Measurements from ENCODE around the gene CHPF. TPM values are rescaled to one million over a fixed set of nuclear protein-coding genes. Genes with fewer than 3 reads are reported as not detected.
A peak's percentile ranks its signal among the peaks of the same experiment; 100 is the strongest.

Gene CHPF
- total RNA-seq, 2 experiments from 2014 or later: 24.1 to 33.0 TPM

DNA sequence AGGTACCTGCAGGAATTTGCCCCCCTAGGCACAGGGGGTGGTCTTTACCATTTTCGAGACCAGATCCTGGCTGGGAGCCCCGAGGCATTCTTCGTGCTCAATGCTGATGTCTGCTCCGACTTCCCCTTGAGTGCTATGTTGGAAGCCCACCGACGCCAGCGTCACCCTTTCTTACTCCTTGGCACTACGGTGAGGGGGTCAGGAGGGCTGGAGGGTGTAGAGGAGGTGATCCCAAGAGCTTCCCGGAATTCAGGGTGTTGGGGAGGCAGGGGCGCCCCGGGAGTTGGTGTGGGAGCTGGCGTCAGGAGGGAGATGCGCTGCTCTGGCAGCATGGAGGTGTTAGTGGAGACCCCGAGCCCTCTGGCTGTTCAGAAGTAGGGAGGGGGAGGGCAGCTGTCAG lies 41.8 kb downstream of the CHPF start:
- no TSS peak for BruUV-seq (replicated peaks)
- Histone ChIP-seq H3K36me3 (ENCODE audit: insufficient read depth, low read length) (no peaks in the 10 kb centered on the region), H3K4me3 (ENCODE audit: low read depth, low read length, poor library complexity, severe bottlenecking) (no peak overlapping the region), H3K9me3 (ENCODE audit: low read length) (no peaks in the 10 kb centered on the region), H3K9me2 (ENCODE audit: insufficient read depth, low read length) (no peaks in the 10 kb centered on the region), H3K79me2 (ENCODE audit: insufficient read depth, low read depth, low read length) (no peaks in the 10 kb centered on the region), H2AFZ (ENCODE audit: low read length) (no peak overlapping the region), H3K4me2 (ENCODE audit: low read length) (no peak overlapping the region), H3K27ac (ENCODE audit: low read depth, low read length, poor library complexity, severe bottlenecking) (no peak overlapping the region), H3K4me1 (ENCODE audit: insufficient read depth, low read length, poor library complexity, severe bottlenecking) (peaks cover 15% of the 10 kb centered on the region), H4K20me1 (ENCODE audit: insufficient read depth, low read length) (no peaks in the 10 kb centered on the region)
- ChIA-PET POLR2A (no interaction called here), CTCF (ENCODE audit: unreplicated experiment) (no interaction called here)
- intact Hi-C loops (cut with micrococcal nuclease; ENCODE audit: unreplicated experiment): no loop called here
- no peak for DNase-seq (ENCODE audit: low spot score)
- TF ChIP-seq, protein P1, sequence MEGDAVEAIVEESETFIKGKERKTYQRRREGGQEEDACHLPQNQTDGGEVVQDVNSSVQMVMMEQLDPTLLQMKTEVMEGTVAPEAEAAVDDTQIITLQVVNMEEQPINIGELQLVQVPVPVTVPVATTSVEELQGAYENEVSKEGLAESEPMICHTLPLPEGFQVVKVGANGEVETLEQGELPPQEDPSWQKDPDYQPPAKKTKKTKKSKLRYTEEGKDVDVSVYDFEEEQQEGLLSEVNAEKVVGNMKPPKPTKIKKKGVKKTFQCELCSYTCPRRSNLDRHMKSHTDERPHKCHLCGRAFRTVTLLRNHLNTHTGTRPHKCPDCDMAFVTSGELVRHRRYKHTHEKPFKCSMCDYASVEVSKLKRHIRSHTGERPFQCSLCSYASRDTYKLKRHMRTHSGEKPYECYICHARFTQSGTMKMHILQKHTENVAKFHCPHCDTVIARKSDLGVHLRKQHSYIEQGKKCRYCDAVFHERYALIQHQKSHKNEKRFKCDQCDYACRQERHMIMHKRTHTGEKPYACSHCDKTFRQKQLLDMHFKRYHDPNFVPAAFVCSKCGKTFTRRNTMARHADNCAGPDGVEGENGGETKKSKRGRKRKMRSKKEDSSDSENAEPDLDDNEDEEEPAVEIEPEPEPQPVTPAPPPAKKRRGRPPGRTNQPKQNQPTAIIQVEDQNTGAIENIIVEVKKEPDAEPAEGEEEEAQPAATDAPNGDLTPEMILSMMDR (conservative IDR thresholded peaks at IDR 0.05; ENCODE audit: low read length): no peak
- TF ChIP-seq EZH2phosphoT487 (IDR thresholded peaks at IDR 0.05; ENCODE audit: borderline replicate concordance, low read depth, low read length): no peak

DNA sequence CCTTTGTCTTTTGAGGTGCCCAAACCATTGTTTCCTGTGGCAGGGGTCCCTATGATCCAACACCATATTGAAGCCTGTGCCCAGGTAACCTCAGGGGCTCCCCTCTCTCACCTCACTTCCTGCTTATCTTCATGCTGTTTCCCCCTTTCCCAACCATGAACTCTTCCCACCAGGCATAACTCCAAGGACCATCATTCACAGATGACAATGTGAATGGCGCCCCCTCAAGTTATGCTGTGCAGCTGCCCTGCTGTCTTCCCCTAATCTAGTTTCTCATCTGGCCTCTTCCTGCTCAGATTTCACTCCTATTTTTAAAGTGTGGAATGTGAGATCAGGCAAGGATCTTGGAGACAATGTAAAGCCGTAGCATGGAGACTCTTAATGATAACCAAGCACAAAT lies 43.5 kb downstream of the CHPF start:
- H3K4me3 ChIP-seq (ENCODE audit: low read depth, low read length, poor library complexity, severe bottlenecking): no peak overlapping the region
- H3K4me1 ChIP-seq (ENCODE audit: insufficient read depth, low read length, poor library complexity, severe bottlenecking): peaks cover 23% of the 10 kb centered on the region
- BruUV-seq (replicated peaks): no TSS peak
- H3K36me3 ChIP-seq (ENCODE audit: insufficient read depth, low read length): no peaks in the 10 kb centered on the region
- no peak overlapping the region for H2AFZ ChIP-seq (ENCODE audit: low read length)
- H3K27ac ChIP-seq (ENCODE audit: low read depth, low read length, poor library complexity, severe bottlenecking): no peak overlapping the region
- ChIA-PET CTCF (ENCODE audit: unreplicated experiment) (interaction anchor here (0.6 kb wide), 1 partner anchor 53 kb away, joined by 4 read pairs; no protein-coding TSS in a partner anchor), POLR2A (interaction anchor here (0.6 to 1.5 kb wide), 3 partner anchors 22 to 740 kb away, joined by 3 to 6 read pairs (median 3); partner anchors contain the start of gene DNPEP)
- TF ChIP-seq EZH2phosphoT487 (IDR thresholded peaks at IDR 0.05; ENCODE audit: borderline replicate concordance, low read depth, low read length): no peak
- TF ChIP-seq, protein P1 (conservative IDR thresholded peaks at IDR 0.05; ENCODE audit: low read length): peak; percentile 67
- H3K79me2 ChIP-seq (ENCODE audit: insufficient read depth, low read depth, low read length): no peaks in the 10 kb centered on the region
- no peaks in the 10 kb centered on the region for H3K9me3 ChIP-seq (ENCODE audit: low read length)
- DNase-seq (ENCODE audit: low spot score): no peak
- H3K9me2 ChIP-seq (ENCODE audit: insufficient read depth, low read length): no peaks in the 10 kb centered on the region
- peak overlapping the region; percentile 77; the same call in 1 of the 2 replicates for H3K4me2 ChIP-seq (ENCODE audit: low read length)
- no peaks in the 10 kb centered on the region for H4K20me1 ChIP-seq (ENCODE audit: insufficient read depth, low read length)
- intact Hi-C loops (cut with micrococcal nuclease; ENCODE audit: unreplicated experiment): no loop called here

DNA sequence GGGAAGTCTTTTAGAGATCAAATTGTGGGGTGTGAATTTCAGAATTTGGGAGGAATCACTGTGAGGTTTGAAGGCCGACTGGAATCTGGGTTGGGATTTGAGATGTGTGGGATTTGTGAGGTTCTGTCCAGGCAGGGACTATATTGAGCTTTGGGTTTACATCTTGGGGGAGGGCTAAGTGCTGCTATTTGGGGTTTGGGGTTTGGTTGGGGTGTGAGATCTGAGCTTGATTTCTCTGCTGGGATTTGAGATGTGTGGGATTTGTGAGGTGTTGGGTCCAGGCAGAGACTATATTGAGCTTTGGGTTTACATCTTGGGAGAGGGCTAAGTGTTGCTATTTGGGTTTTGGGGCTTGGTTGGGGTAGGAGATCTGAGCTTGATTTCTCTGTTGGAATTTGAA lies 44.1 kb downstream of the CHPF start:
- no peaks in the 10 kb centered on the region for H3K36me3 ChIP-seq (ENCODE audit: insufficient read depth, low read length)
- H3K4me1 ChIP-seq (ENCODE audit: insufficient read depth, low read length, poor library complexity, severe bottlenecking): peaks cover 23% of the 10 kb centered on the region
- no peak overlapping the region; the same call in 1 of the 2 replicates for H2AFZ ChIP-seq (ENCODE audit: low read length)
- H3K4me3 ChIP-seq (ENCODE audit: low read depth, low read length, poor library complexity, severe bottlenecking): peak overlapping the region; percentile 77
- no peak for DNase-seq (ENCODE audit: low spot score)
- H3K79me2 ChIP-seq (ENCODE audit: insufficient read depth, low read depth, low read length): no peaks in the 10 kb centered on the region
- ChIA-PET POLR2A (interaction anchor here (0.6 to 1.5 kb wide), 6 partner anchors 23 to 740 kb away, joined by 3 to 6 read pairs (median 3); partner anchors contain the start of genes DNPEP and TUBA4B), CTCF (ENCODE audit: unreplicated experiment) (interaction anchor here (0.6 to 1.7 kb wide), 3 partner anchors 38 to 54 kb away, joined by 3 to 5 read pairs (median 4); no protein-coding TSS in a partner anchor)
- peak overlapping the region; percentile 77 for H3K4me2 ChIP-seq (ENCODE audit: low read length)
- no peaks in the 10 kb centered on the region for H3K9me3 ChIP-seq (ENCODE audit: low read length)
- intact Hi-C loops (cut with micrococcal nuclease; ENCODE audit: unreplicated experiment): no loop called here
- no peaks in the 10 kb centered on the region for H4K20me1 ChIP-seq (ENCODE audit: insufficient read depth, low read length)
- TF ChIP-seq, protein P1 (conservative IDR thresholded peaks at IDR 0.05; ENCODE audit: low read length): no peak
- no peak for TF ChIP-seq EZH2phosphoT487 (IDR thresholded peaks at IDR 0.05; ENCODE audit: borderline replicate concordance, low read depth, low read length)
- no peak overlapping the region for H3K27ac ChIP-seq (ENCODE audit: low read depth, low read length, poor library complexity, severe bottlenecking)
- no TSS peak for BruUV-seq (replicated peaks)
- no peaks in the 10 kb centered on the region for H3K9me2 ChIP-seq (ENCODE audit: insufficient read depth, low read length)

Measured in OCI-LY7 (cell line).